Jurkat, Clone E6-1 (cell line): ENCODE results near the gene APOBEC3H.
A peak's percentile ranks its signal among the peaks of the same experiment; 100 is the strongest.

Experiments
- DNase-seq: peaks from one replicate; pipeline ENCODE4 v3.0.0-alpha.2; 2011; ENCODE audit warnings: low read depth, low spot score
- H3K4me3 ChIP-seq: 2 replicates; pipeline ENCODE4 v1.5.1; 2011; ENCODE audit warnings: mild to moderate bottlenecking, low read length, control low read depth, moderate library complexity

Gene APOBEC3H

GRCh38 chr22:39130892-39131855 is 34.1 kb downstream of the APOBEC3H start:
- DNase-seq: no peak
- H3K4me3 ChIP-seq: no peak overlapping the region

- no peak for DNase-seq
These were observed 35.2 kb downstream of the APOBEC3H start for GRCh38 chr22:39132281-39132680.

GRCh38 chr22:39132871-39133524 is 36.0 kb downstream of the APOBEC3H start:
- no peak overlapping the region for H3K4me3 ChIP-seq
- no peak for DNase-seq

More at GRCh38 chr22:39132281-39132680, 35.2 kb downstream of the APOBEC3H start:
- no peak overlapping the region for H3K4me3 ChIP-seq

GRCh38 chr22:39133871-39134270 is 36.8 kb downstream of the APOBEC3H start:
- no peak overlapping the region for H3K4me3 ChIP-seq
- DNase-seq: no peak

- no peak overlapping the region for H3K4me3 ChIP-seq
- DNase-seq: no peak
These were observed 37.5 kb downstream of the APOBEC3H start for GRCh38 chr22:39134366-39135091.

- H3K4me3 ChIP-seq: no peak overlapping the region
- no peak for DNase-seq
These were observed 38.2 kb downstream of the APOBEC3H start for GRCh38 chr22:39135092-39135896.

GRCh38 chr22:39136317-39136716 is 39.3 kb downstream of the APOBEC3H start:
- DNase-seq: no peak
- H3K4me3 ChIP-seq: no peak overlapping the region

GRCh38 chr22:39138357-39138997 is 41.4 kb downstream of the APOBEC3H start:
- no peak for DNase-seq
- no peak overlapping the region for H3K4me3 ChIP-seq

GRCh38 chr22:39139933-39140332 is 42.9 kb downstream of the APOBEC3H start:
- H3K4me3 ChIP-seq: no peak overlapping the region
- DNase-seq: no peak

- DNase-seq: no peak
- no peak overlapping the region for H3K4me3 ChIP-seq
These were observed 45.1 kb downstream of the APOBEC3H start for GRCh38 chr22:39142088-39142680.

- DNase-seq: no peak
These were observed 47.2 kb downstream of the APOBEC3H start for GRCh38 chr22:39144101-39144767.

GRCh38 chr22:39146256-39147101 is 49.4 kb downstream of the APOBEC3H start:
- no peak for DNase-seq
- no peak overlapping the region for H3K4me3 ChIP-seq

More at GRCh38 chr22:39144101-39144767, 47.2 kb downstream of the APOBEC3H start:
- peak overlapping the region; percentile 79 for H3K4me3 ChIP-seq

- H3K4me3 ChIP-seq: no peak overlapping the region
- DNase-seq: no peak
These were observed 50.4 kb downstream of the APOBEC3H start for GRCh38 chr22:39147335-39148025.

- H3K4me3 ChIP-seq: no peak overlapping the region
- no peak for DNase-seq
These were observed 51.1 kb downstream of the APOBEC3H start for GRCh38 chr22:39148026-39148726.

- H3K4me3 ChIP-seq: no peak overlapping the region
- no peak for DNase-seq
These were observed 51.9 kb downstream of the APOBEC3H start for GRCh38 chr22:39148727-39149535.
